Caco-2 (cell line): ENCODE measurements around the gene CDC42BPB. TPM values are rescaled to one million over a fixed set of nuclear protein-coding genes. Genes with fewer than 3 reads are reported as not detected.

Experiments used
- BruUV-seq: library from RNA; stranded (reverse); fragments of 400-500 nt; replicated peaks from 2 replicates; lab custom pipeline; 2021; lab: Mats Ljungman, UMichigan
- CTCF ChIA-PET: fragments of 300-600 bp; sonication (Branson Sonifier 250); formaldehyde crosslinking; loops from one replicate; lab custom pipeline; 2022; ENCODE audit warnings: antibody characterized with exemption; lab: Charles Lee
- POLR2A ChIA-PET: fragments of 300-600 bp; sonication (Branson Sonifier 250); formaldehyde crosslinking; loops from one replicate; lab custom pipeline; 2022; ENCODE audit warnings: antibody characterized with exemption; lab: Charles Lee
- DNase-seq, 2 experiments: peaks; one replicate each; pipeline versions ENCODE4 v3.0.0 to v3.0.0-alpha.2; 2020 to 2022
- H3K27me3 ChIP-seq: replicated peaks from 2 replicates; pipeline ENCODE4 v1.6.0; 2011; ENCODE audit warnings: low read length; ENCODE audit not compliant: control insufficient read depth, insufficient read depth
- H3K36me3 ChIP-seq: 2 replicates; pipeline ENCODE4 v1.5.1; 2011; ENCODE audit warnings: low read length; ENCODE audit not compliant: control insufficient read depth, insufficient read depth
- H3K4me1 ChIP-seq: fragments of 250-450 bp; sonication (Bioruptor Pico); 2 replicates; pipeline ENCODE4 v1.5.1; 2020; ENCODE audit warnings: mild to moderate bottlenecking
- H3K4me3 ChIP-seq: 2 replicates; pipeline ENCODE4 v1.5.1; 2011; ENCODE audit warnings: low read depth, mild to moderate bottlenecking, control low read depth, low read length
- H3K9me3 ChIP-seq: fragments of 250-450 bp; sonication (Bioruptor Pico); 2 replicates; pipeline ENCODE4 v1.5.1; 2020; ENCODE audit warnings: mild to moderate bottlenecking, moderate library complexity
- H3K27ac Mint-ChIP-seq: one replicate; pipeline ENCODE4 v1.8.0; 2022; ENCODE audit warnings: mixed read lengths; ENCODE audit not compliant: unreplicated experiment
- H3K27me3 Mint-ChIP-seq: one replicate; pipeline ENCODE4 v1.8.0; 2022; ENCODE audit warnings: mixed read lengths; ENCODE audit not compliant: insufficient read depth, unreplicated experiment
- H3K36me3 Mint-ChIP-seq: one replicate; pipeline ENCODE4 v1.8.0; 2022; ENCODE audit warnings: mild to moderate bottlenecking, mixed read lengths; ENCODE audit not compliant: insufficient read depth, unreplicated experiment
- H3K4me1 Mint-ChIP-seq: one replicate; pipeline ENCODE4 v1.8.0; 2022; ENCODE audit warnings: low read depth, mixed read lengths; ENCODE audit not compliant: unreplicated experiment
- H3K4me3 Mint-ChIP-seq: one replicate; pipeline ENCODE4 v1.8.0; 2022; ENCODE audit warnings: mild to moderate bottlenecking, moderate library complexity, mixed read lengths; ENCODE audit not compliant: unreplicated experiment
- H3K9me3 Mint-ChIP-seq: one replicate; pipeline ENCODE4 v1.8.0; 2022; ENCODE audit warnings: mixed read lengths; ENCODE audit not compliant: unreplicated experiment
- intact Hi-C: fragments of 100-400 bp; cut with micrococcal nuclease; formaldehyde crosslinking; loops from one replicate; pipeline ENCODE4 v1.10.0; 2022; ENCODE audit not compliant: unreplicated experiment
- total RNA-seq: library from RNA; stranded (reverse); gene quantifications from 2 replicates; pipeline ENCODE4 v1.2.3, GENCODE V29; 2022
- TF ChIP-seq, protein P1 (sequence below), 2 experiments: fragments of 200-600 bp in 1 of 2; IDR thresholded peaks; 1 replicate in 1 of 2; 2 replicates in 1 of 2; pipeline versions ENCODE4 v1.5.1 to v1.8.0; 2011 to 2022; ENCODE audit warnings: antibody characterized with exemption in 1 of 2, control low read depth in 1 of 2, inconsistent platforms in 1 of 2, low read depth in 1 of 2, low read length in 1 of 2, mild to moderate bottlenecking in 1 of 2, moderate library complexity in 1 of 2; ENCODE audit not compliant: insufficient read depth in 1 of 2, severe bottlenecking in 1 of 2, unreplicated experiment in 1 of 2

Gene CDC42BPB
- total RNA-seq, 1 experiment from 2014 or later: 55.1 TPM

- Mint-ChIP-seq H3K27me3 (no peaks in the 10 kb centered on the region), H3K27ac (no peak overlapping the region), H3K9me3 (no peaks in the 10 kb centered on the region), H3K4me1 (no peaks in the 10 kb centered on the region), H3K4me3 (no peak overlapping the region), H3K36me3 (peaks cover 76% of the 10 kb centered on the region)
- TF ChIP-seq, protein P1, sequence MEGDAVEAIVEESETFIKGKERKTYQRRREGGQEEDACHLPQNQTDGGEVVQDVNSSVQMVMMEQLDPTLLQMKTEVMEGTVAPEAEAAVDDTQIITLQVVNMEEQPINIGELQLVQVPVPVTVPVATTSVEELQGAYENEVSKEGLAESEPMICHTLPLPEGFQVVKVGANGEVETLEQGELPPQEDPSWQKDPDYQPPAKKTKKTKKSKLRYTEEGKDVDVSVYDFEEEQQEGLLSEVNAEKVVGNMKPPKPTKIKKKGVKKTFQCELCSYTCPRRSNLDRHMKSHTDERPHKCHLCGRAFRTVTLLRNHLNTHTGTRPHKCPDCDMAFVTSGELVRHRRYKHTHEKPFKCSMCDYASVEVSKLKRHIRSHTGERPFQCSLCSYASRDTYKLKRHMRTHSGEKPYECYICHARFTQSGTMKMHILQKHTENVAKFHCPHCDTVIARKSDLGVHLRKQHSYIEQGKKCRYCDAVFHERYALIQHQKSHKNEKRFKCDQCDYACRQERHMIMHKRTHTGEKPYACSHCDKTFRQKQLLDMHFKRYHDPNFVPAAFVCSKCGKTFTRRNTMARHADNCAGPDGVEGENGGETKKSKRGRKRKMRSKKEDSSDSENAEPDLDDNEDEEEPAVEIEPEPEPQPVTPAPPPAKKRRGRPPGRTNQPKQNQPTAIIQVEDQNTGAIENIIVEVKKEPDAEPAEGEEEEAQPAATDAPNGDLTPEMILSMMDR (IDR thresholded peaks at IDR 0.05; ENCODE audit: insufficient read depth in 1 of 2, low read depth in 1 of 2, low read length in 1 of 2, severe bottlenecking in 1 of 2, unreplicated experiment in 1 of 2): no peak
- BruUV-seq: no TSS peak
- Histone ChIP-seq H3K4me3 (no peak overlapping the region), H3K4me1 (no peaks in the 10 kb centered on the region), H3K9me3 (no peaks in the 10 kb centered on the region), H3K27me3 (no peaks in the 10 kb centered on the region), H3K36me3 (no peaks in the 10 kb centered on the region)
- CTCF ChIA-PET: no interaction called here
- POLR2A ChIA-PET: no interaction called here
- intact Hi-C loops: no loop called here
- no peak for DNase-seq
These were observed 93.1 kb downstream of the CDC42BPB start for GRCh38 chr14:102964152-102964730.

GRCh38 chr14:102962111-102962627 lies 95.2 kb downstream of the CDC42BPB start:
- H3K4me3 Mint-ChIP-seq: no peak overlapping the region
- no TSS peak for BruUV-seq
- H3K27ac Mint-ChIP-seq: no peak overlapping the region
- no peaks in the 10 kb centered on the region for H3K9me3 Mint-ChIP-seq
- no peaks in the 10 kb centered on the region for H3K9me3 ChIP-seq
- H3K36me3 ChIP-seq: peaks cover 4% of the 10 kb centered on the region; the same call in 1 of the 2 replicates
- H3K4me1 Mint-ChIP-seq: no peaks in the 10 kb centered on the region
- TF ChIP-seq, protein P1 (IDR thresholded peaks at IDR 0.05; ENCODE audit: insufficient read depth in 1 of 2, low read depth in 1 of 2, low read length in 1 of 2, severe bottlenecking in 1 of 2, unreplicated experiment in 1 of 2): no peak
- intact Hi-C loops: no loop called here
- DNase-seq: no peak
- H3K27me3 Mint-ChIP-seq: no peaks in the 10 kb centered on the region
- H3K36me3 Mint-ChIP-seq: peaks cover 73% of the 10 kb centered on the region
- ChIA-PET CTCF (no interaction called here), POLR2A (no interaction called here)
- H3K27me3 ChIP-seq: no peaks in the 10 kb centered on the region
- no peaks in the 10 kb centered on the region for H3K4me1 ChIP-seq
- H3K4me3 ChIP-seq: no peak overlapping the region

DNA sequence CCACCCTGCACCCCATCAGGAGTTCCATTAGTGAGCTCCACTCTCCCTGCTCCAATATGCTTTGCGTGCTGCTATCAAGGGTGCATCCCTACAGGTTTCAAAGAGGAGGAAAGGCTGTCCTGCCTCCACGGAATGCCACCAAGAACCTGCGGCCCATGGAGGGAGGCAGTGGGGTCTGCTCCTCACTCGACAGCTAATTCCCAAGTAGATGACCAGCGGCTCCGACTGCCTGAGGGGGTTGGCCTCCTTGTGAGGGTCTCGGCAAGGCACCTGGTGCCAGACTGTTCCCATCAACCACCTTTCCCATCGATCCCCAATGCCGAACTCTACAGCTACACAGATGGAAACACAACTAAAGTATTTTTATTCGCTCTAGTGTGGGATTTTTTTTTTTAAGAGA lies 98.9 kb downstream of the CDC42BPB start:
- intact Hi-C loops: no loop called here
- CTCF ChIA-PET: no interaction called here
- no TSS peak for BruUV-seq

More for the DNA sequence above, 98.9 kb downstream of the CDC42BPB start:
- Histone ChIP-seq H3K4me1 (no peaks in the 10 kb centered on the region), H3K4me3 (no peak overlapping the region), H3K27me3 (no peaks in the 10 kb centered on the region), H3K36me3 (peaks cover 5% of the 10 kb centered on the region; the same call in 1 of the 2 replicates), H3K9me3 (no peaks in the 10 kb centered on the region)
- no peaks in the 10 kb centered on the region for H3K27me3 Mint-ChIP-seq
- H3K4me1 Mint-ChIP-seq: no peaks in the 10 kb centered on the region
- H3K36me3 Mint-ChIP-seq: peaks cover 70% of the 10 kb centered on the region
- TF ChIP-seq, protein P1 (IDR thresholded peaks at IDR 0.05; ENCODE audit: insufficient read depth in 1 of 2, low read depth in 1 of 2, low read length in 1 of 2, severe bottlenecking in 1 of 2, unreplicated experiment in 1 of 2): no peak
- H3K9me3 Mint-ChIP-seq: no peaks in the 10 kb centered on the region
- no peak for DNase-seq
- POLR2A ChIA-PET: no interaction called here
- no peak overlapping the region for H3K27ac Mint-ChIP-seq
- no peak overlapping the region for H3K4me3 Mint-ChIP-seq
